NOMO-1 treated with DMSO at 0.1 percent for 48 hours (cell line): ENCODE results near the gene SAMD4B.
A peak's percentile ranks its signal among the peaks of the same experiment; 100 is the strongest.

Experiments used
- DNase-seq: peaks from one replicate; lab custom pipeline; 2025; ENCODE audit not compliant: unreplicated experiment; lab: John Stamatoyannopoulos, UW

The SAMD4B gene

DNA sequence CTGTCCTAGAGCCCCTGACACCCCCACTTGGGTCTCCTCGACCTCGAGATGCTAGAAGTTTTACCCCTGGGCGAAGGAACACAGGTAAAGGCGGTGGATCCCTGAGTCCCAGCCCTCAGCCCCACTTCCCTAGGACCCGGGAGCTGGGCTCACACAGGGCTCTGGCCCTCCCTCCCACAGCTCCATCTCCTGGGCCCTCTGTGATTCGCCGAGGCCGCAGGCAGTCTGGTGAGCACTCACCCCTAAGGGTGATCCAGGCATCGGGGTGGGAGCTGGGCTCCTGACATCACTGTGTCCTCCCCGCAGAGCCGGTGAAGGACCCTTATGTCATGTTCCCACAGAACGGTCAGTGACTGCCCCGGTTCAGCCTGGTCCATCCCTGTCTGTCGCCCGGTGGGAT lies 78.5 kb downstream of the SAMD4B start:
- no peak for DNase-seq

DNA sequence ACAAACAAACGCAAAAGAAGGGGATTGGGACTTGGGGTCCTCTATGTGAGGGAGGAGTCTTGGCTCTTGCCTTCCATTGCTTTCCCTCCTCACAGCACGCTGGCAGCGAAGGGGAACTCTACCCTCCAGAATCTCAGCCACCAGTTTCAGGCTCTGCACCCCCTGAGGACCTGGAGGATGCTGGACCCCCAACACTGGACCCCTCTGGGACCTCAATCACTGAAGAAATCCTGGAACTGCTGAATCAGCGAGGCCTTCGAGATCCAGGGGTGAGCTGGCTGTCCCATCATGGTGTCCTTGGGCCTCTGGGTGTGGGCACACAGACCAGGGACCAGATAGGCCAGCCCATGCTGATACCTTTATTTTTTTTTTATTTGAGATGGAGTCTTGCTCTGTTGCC lies 79.8 kb downstream of the SAMD4B start:
- no peak for DNase-seq

DNA sequence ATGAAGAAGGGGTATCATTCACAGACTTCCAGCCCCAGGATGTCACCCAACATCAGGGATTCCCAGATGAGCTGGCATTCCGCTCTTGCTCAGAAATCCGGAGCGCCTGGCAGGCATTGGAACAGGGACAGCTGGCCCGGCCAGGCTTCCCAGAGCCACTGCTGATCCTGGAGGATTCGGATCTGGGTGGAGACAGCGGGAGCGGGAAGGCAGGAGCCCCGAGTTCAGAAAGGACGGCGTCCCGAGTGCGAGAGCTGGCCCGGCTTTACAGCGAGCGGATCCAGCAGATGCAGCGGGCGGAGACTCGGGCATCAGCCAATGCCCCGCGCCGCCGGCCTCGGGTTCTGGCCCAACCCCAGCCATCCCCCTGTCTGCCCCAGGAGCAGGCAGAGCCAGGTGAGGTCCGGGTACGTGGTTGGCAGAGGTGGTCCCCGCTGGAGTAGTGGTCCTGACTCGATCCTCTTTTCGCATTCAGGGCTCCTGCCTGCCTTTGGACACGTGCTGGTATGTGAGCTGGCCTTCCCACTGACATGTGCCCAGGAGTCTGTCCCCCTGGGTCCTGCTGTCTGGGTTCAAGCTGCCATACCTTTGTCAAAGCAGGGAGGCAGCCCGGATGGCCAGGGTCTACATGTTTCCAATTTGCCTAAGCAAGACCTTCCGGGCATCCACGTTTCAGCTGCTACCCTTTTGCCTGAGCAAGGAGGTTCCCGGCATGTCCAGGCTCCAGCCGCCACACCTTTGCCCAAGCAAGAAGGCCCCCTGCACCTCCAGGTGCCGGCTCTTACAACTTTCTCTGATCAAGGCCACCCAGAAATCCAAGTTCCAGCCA lies 81.3 kb downstream of the SAMD4B start:
- no peak for DNase-seq

DNA sequence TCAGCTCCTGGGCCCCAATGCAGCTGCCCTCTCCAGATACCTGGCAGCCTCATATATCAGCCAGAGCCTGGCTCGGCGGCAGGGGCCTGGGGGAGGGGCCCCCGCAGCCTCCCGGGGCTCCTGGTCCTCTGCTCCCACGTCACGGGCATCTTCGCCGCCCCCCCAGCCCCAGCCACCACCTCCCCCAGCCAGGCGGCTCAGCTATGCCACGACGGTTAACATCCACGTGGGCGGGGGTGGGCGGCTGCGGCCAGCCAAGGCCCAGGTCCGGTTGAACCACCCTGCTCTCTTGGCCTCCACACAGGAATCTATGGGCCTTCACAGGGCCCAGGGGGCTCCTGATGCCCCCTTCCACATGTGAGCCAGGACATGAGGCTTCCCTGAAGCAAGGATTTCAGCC lies 82.7 kb downstream of the SAMD4B start:
- DNase-seq, result no peak

DNA sequence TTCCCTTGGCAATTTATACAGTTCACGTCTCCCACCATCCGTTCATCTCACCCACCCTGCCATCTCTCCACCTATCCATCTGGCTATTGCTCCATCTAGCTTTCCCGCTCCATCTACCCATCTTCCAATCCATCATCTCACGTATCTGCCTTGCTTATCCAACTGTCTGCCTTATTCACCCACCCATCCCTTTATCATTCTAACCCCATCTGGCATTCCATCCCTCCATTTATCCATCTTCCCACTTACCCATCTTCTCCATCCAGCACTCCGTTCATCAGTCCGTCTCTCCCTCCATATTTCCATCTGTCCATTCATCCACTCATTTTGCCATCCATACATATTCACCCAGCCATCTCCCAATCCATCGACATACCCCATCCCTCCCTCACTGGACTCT lies 83.5 kb downstream of the SAMD4B start:
- no peak for DNase-seq

DNA sequence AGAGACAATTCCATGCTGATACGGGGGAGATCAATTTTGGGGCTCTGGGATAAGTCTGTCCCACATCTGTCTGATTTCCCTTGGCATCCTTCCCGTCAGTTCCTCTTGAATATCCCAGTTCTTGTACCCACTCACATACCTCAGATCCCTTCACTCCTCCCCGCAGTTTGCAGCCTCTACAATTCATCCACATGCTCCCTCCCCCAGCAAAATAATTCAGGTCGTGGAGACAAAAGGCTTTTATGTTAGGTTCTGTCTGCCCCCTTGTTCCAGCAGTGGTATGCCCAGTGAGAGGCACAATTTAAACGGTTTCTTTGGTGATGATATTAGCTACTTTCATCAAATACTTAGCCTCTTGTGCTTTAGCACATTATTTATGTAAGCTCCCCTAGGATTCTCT lies 83.9 kb downstream of the SAMD4B start:
- DNase-seq, result no peak

DNA sequence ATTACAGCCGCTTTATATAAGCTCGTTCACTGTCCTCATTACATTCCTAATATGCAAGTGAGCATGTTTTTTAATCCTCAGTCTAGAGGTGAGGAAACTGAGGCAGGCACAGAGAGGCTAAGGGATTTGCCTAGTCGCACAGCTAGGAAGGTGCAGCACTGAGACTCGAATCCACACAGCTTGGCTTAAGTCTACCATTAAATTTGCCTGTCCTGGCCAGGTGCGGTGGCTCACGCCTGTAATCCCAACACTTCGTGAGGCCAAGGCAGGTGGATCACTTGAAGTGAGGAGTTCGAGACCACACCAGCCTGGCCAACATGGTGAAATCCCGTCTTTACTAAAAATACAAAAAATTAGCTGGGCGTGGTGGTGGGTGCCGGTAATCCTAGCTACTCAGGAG lies 85.5 kb downstream of the SAMD4B start:
- no peak for DNase-seq

DNA sequence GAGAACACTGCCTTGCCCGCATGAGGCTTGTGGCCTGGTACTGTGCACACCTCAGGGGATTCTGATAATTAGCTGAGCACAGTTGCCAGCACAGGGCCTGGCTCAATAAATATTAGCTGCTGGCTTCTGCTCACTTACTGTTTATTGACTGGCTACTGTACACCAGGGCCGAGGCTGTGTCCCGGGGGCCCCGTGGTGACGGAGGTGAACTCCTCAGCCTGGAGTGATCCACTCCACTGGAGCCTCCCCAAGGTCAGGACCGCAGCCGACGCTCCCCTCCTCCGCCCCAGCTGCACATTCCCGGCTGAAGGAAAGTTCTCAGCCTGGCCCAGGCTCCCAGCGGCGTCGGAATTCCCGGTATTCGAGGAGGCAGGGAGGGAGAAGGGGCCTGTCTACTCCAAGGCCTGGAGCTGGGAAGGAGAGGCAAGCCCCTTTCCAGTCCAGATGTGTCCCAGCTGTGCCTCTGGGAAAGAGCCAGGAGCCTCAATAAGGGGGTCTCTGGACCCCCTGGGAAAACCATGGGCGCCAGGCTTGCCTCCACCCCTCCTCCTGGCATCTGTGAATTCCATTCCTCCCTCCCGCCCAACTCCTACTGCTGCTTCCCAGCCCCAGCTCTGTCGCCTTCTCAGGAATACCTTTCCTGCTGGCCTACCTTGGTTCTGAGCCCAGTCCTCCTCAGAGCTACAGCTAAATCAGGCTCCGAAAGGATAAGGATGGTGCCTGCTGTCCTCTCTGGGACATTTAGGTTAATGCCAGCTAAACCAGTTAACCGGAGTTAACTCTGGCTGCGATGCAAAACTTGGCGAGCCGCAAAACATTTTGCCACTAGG lies 86.3 kb downstream of the SAMD4B start:
- no peak for DNase-seq

DNA sequence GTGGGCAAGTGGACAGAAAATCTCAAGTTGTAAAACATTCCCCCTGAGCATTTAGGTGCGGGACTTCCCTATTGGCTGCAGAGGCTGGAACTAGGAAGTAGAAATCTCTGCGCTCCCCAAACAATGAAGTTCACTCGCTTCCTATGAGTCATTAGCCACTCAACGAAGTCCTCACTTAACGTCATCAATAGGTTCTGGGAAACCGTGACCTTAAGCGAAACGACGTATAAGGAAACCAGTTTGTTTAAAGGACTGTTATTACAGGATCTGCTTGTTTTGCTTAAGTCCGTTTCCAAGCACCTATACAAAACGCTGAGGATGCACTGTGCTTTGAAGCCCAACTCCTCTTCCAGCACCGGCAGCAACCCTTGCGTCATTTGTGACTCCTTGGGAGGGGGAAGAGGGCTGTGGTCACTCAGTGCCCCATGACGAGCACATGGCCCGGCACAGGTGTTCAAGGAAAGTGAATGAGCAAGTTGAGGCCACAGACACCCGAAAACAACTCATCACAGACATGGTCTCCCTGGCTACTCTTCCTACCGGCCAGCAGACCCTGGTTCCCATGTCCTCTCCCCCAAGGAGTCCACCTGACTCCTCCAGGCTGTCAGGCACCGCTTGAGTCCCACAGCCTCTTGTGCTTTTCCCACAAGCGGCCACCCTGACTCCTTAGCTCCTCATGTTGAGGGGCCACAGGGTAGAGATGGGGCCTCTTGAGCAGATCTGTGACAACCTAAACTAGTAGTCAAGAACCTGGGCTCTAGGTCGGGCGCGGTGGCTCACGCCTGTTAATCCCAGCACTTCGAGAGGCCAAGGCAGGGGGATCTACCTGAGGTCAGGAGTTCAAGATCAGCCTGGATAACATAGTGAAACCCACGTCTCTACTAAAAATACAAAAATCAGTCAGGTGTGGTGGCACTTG lies 88.7 kb downstream of the SAMD4B start:
- DNase-seq, result peak; percentile 96

DNA sequence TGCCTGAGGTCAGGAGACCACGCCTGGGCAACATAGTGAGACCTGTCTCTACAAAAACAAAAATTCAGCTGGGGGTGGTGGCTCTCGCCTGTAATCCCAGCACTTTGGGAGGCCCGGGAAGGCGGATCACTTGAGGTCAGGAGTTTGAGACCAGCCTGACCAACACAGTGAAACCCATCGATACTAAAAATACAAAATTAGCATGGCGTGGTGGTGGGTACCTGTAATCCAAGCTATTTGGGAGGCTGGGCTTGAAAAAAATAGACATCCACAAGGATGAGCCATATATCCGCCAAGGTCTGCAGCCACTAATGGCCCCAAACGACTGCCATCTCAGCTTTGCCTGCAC lies 90.4 kb downstream of the SAMD4B start:
- no peak for DNase-seq

DNA sequence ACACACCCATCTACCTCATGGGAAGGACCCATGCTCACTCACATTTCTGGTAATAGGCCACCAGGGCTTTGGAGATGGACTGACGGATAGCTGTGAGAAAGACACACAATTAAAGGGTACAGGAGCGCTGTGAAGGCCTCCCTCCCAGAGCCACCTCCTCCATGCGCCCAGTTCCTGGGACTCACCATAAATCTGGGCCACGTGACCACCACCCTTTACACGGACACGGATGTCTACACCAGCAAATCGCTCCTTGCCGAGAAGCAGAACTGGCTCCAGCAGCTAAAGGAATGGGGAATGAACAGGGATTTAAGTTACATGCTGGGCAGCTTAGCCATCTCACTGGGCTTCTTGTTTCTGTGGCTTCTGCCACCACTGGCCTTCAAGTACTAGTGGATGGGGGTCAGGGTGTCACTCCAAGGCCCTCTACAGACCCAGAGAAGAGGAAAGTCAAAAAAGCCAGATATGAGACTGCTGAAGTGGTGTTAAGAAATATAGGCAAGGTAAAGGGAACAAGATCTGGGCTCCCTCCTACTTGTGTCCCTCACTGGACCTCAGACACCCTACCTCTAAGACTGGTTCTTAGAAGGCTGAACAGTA lies 91.4 kb downstream of the SAMD4B start:
- no peak for DNase-seq

DNA sequence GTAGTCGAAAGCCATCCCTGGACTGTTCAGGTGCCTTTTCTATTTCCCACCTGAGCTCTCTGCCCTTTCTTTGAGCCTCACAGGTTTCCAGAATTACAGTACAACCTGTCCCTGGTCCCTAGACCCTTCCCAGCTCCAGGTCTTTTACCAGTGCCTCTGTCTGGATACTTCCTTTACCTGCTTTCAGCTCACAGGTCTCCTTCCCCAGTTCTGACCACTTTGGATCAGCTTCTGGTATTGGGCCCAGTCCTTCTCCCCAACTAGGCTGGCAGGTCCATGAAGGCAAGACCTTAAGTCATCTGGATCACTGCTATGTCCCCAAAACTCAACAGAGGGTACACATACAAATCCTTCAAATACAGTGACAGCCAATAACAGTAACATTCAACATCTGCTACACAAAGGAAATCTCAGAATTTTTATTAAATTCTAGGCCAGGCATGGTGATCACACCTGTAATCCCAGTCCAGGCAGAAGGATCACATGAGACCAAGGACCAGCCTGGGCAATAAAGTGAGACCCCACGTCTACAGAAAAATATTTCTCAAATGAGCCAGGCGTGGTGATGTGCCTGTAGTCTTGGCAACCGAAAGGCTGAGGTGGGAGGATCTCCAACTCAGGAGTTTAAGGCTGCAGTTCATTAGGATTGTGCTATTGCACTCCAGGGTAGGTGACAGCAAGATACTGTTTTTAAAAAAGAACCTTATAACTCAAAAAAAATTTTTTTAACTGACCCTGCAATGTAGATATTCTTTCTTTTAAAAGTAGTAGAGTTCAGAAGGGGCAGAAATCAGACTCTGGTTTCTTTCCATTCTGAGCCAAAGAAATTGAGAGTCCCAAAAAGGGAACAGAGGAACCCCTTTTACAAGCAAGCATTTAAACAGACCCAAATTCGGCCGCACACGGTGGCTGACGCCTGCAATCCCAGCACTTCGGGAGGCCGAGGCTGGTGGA lies 92.2 kb downstream of the SAMD4B start:
- no peak for DNase-seq
